Activated CD8-positive, alpha-beta memory T cell treated with anti-CD3 and anti-CD28 coated beads, Interleukin-2, amount 50 U/mL, for 1 hour (primary cell): ENCODE results near the gene DENND1A.
"Not testable (repeated sequence)": the region's sequence is repeated elsewhere in the genome, so short reads cannot be mapped to it uniquely, and the experiment has no call there.

Source experiments
- DNase-seq: peaks from one replicate; pipeline ENCODE4 v3.0.0-alpha.2; 2020; ENCODE audit errors: extremely low read depth

Gene DENND1A

DNA sequence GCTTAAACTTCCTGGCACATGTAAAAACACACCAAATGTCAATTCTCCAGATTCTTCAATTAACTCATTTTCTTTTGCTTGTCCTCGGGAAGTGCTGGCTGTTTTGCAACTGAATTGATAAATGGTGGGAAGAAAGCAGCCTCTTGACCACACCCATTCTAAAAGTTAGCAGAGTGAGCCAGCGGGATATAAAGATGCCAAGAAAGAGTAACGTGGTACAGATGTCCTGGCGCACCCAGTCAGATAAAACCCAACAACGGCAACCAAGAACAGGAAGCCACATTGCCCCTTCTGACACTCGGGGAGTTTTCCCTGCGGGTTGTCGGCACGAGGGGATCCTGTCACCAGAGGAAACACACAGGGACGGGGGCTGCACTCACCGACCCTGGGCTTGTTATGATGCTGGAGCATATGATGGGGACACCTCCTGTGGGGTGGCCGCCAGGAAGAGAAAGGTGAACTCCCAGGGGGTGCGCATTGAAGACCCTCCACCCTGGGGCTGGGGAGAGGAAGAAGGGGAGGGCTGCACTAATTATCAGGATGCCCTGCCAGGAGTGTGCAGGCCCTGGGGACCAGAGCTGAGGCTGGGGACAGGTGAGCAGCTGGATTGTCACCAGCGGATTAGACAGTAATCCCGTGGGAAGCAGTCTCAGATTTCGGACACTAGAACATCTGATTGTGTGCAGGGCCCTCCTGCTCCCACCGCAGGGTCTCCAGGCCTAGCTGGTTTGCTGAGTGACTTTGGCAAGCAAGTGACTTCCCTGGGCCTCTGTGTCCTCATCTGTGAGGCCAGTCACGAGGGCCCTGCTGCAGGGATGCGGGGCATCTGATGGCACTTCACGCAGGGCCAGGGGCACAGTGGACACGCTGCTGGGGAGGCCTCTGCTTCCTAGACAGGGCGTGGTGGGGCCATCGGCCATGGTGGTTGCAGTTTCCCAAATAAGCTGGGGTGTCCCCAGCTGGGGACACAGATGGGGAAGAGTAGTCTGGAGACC, 514.7 kb downstream of the DENND1A start:
- no peak for DNase-seq

DNA sequence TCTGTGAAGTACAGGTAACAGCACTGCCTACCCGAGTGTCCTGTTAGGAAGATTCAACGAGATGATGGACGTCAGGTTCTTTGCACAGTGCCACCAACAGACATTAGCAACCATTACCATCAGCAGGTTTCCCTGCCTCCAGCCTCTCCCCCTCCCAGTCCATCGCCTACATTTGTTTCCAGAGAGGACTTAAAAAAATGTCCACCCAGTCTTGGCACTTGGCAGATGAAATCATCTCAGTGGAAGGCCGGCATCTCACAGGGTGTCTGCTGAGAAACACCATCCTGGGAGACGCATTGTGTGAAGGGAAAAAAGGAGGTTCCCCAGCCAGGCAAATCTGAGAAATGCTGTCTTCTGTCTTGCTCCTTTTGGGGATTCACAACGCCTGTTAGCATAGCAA, 515.7 kb downstream of the DENND1A start:
- DNase-seq, result no peak

DNA sequence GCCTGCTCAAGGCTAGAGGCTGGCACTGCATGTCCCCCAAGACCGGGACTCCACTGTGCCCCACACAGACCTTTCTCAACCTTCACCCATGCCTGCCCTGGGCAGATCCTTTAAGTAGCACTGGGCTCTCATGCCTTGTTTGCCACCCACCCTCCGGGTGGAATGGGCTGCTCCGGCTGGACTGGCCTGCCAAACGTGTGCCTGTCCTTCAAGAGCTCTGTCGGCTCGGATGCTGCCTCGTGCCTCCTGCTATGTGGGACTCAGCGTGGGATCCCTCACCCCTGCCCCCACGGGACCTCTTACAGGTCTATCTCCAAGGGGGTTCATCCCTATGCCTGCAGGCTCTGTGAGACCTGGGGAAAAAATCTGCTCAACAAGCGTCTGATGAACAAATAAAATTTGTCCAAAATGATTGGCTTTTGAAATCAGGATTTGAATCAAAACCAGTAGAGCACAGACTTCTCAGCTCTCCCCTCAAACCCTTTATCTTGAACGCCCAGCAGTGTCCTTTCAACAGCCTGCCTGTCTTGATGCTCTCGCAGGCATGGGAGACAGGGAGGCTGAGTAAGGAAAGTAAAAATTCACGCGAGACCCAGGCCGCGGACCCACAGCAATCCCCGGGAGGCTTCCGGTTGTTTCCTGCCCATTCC, 517.6 kb downstream of the DENND1A start:
- no peak for DNase-seq

DNA sequence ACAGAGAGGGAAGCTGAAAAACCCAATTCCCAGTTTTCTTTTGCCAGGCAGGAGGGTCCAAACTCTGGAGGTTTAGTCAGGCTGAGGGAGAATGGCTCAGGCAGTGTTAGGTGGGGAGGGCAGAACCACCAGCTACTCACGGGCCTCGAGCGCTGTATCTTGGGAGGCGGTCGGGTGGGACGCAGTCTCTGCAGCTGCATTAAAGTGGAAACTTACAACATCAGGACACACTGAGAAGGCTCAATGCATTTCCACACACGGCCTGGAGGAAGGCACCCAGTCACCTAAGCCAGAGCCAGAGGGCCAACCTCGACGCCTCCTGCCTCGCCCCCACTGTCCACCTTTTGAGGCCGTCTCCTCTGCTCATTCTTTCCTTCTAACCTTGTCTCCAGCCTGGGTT, 518.3 kb downstream of the DENND1A start:
- no peak for DNase-seq

DNA sequence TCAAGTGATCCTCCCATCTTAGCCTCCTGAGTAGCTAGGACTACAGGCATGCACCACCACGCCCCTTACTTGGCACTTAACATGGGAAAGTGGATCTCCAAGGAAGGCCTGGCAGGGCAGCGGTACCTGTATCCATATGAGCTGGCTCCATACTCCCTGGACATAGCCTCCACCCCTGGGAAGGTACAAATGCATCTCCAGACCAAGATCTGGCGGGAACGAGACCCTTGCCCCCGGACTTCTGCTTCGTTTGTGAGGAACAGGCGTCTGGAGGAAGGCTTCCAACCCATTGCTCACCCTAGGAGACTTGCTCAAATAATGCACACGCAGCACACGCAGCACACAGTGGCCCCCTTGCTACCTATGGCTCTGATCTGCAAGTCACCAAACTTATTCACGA, 518.7 kb downstream of the DENND1A start:
- DNase-seq, result no peak

DNA sequence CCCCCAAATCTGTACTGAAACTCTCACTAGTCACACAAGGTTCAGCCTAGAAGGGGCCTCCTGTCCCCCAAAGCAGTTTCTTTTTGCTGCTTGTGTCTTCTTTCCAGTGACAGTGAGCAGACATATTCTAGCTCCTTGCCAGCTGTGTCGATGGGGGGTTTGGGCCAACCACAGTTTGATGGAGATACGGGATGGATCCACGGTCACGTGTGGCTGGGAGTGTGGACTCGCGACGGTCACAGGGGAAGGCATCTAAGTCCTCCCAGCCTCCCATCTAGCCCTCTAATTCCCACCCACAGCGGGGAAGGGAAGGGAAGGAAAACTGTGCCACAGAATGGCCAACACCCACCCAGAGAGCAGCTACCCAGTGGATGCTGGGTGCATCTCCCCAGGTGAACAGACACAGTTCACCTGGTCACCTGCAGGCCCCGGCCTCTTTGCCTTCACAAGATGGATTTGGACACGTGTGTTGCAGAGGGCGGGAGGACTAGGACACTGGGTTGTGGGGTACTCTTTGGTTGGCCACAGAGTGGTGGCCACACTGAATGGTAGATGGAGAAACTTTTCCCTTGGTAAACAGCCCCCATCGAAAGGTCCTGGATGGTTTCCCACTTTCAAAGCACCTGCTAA, 519.5 kb downstream of the DENND1A start:
- no peak for DNase-seq

DNA sequence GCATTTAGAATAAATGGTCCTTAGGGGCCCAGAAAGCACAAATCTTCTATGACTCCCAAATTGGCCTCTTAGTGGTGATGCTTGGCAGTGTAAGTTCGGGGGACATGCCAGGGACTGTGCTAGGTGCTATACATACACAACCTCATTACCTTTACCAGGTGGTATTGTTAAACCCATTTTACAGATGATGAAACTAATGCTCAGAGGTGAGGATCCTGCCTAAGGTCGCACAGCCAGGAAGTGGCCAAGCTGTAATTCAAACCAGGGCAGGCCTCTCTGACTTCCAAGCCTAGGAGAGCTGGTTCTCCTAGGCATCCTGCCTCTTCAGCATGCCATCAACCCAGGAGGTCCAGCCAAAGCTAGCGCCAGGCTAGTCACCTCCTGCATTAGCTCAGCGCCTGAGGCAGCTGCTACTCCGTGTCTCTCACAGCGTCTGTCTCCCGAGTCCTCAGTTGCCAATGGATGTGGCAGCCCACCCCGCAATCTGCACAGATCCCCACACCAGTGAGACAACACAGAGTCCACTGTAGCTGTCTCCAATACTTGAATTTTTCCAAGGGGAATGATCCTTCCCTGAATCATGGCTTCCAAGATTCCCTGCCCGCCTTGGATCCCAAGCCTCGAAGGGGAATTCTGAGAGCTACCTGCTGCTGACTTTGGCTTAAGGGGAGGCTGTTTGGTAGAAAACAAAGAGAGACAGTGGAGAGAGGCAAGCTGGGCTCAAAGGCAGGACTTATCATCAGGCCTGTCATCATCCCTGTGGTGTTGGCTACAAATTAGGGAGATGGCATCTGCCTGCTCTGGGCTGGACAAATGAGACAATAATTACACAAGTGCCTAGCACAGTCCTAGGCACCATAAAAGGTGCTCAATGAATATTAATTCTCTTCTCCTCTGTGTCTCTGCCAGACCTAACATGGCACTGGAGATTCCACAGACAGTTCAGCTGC, 521.3 kb downstream of the DENND1A start:
- DNase-seq, result no peak

DNA sequence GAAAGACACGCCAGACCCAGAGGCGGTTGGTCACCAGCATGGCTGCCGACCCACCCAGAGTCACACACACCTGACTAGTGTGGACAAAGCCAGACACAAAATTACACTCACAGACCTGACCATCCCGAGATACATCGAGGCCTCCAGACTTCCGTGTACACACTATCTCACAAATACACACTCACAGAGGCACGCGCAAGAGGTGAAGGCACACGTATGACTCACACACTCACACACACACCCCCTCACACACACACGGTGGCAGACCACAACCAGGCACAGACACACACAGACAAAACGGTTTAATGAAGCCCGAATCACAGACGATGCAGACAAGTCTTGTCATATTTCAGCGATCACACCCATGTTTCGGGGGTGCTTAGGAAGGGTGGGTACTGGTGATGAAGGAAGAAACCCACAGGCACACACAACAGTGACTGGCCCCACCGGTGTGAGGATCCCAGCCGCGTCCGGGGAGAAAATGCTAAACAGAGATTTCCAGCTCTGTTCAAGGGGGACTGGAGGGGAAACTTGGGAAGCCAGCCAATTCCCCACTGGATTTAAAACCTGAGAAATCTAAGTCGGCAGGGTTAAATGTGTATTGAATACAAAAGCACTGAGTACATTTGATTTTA, 522.6 kb downstream of the DENND1A start:
- no peak for DNase-seq

DNA sequence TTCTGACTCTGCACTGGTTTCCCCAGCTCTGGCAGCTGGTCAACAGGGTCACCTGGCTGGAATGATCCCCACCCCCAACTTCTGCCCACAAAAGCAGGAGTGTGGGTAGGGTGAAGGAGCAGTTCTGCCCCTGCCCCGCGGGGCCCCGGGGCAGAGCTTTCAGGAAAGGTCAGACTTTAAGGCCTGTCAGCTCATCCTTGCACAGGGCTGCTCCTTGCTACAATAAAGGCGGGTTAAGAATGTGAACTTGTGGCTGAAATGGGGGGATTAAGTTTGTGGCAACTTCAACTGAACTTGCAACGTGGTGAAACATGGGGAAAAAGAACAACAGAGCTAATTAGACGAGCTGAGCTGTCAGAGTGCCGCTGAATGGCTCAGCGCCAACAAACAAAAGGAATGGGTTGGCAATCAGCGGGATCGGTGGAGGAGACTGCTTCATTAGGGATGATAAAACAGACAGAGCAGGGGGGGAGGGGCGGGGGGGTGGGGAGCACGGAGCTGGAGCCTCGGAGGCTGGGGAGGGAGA, 523.2 kb downstream of the DENND1A start:
- DNase-seq, result no peak

DNA sequence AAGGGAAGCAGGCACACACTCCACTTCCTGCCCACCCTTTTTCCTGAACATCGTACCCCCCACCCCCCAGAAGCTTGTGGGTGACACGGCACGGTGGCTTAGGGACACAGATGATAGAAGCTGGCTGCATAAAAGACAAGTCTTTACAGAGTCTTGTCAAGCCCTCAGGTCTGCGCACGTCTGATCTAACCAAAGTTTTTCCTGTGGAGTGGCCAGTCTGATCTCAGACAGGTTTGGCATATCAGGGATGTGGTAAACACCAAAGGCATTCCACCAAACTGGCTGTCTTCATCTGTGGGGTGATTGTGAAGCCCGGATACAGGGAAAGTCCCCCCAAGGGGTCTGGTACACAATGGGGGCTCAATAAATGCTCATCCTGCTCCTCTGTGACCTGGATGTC, 523.9 kb downstream of the DENND1A start:
- no peak for DNase-seq

DNA sequence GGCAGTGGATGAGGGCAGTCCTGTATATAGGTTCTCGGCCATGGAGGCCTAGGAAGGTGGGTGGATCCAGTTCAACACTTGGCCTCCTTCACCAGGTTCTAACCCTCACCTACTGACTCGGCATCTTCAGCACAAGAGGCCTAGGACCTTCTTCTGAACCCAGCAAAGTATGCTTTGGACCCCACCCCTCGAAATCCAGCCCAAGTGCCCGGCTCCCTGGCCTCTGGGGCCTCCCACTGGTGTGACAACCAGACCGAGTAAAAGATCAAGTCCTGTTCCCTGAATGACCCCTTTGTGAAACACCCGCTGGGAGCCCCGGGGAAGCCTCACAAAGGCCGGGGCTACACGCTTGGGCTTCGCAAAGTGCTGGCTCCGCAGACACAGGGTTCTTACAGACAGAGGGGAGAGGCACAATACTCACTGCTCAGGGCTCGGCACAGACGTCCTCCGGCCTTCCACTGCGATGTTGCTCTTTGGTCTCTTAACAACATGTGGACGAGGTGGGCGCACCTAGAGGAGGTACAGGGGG, 526.9 kb downstream of the DENND1A start:
- no peak for DNase-seq

GRCh38 chr9:123401879-123402513, 527.9 kb downstream of the DENND1A start:
- DNase-seq, result no peak

GRCh38 chr9:123400926-123401503, 528.9 kb downstream of the DENND1A start:
- DNase-seq, result no peak

DNA sequence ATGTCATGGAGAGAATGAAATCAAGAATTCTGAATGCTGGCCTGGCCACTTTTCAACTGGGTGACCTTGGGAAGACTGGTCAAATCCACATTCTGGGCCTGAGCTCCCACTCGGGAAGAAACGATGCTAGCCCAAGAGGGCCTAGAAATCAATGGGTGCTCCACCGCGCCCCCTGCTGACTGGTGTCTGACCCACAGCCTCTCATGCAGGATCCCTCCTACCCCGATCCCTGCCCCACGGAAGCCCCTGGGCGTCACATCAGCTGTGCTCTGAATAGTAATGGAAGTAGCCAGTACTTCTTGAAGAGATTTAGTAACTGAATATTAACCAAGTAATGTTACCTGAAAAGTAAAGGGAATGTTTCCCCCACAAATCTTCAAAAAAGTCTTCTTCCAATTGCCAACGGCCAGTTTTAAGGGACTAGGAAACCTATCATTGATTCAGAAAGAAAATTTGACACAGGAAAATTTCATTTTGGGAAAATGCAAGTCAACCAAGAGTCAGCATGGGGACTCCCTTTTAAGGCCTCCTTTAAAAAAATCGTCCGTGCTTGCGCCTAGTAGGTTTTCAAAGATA, 530.0 kb downstream of the DENND1A start:
- DNase-seq, result no peak

- not testable (repeated sequence) for DNase-seq
Observed at GRCh38 chr9:123398938-123399337, 531.0 kb downstream of the DENND1A start.

GRCh38 chr9:123397975-123398374, 532.0 kb downstream of the DENND1A start:
- no peak for DNase-seq

DNA sequence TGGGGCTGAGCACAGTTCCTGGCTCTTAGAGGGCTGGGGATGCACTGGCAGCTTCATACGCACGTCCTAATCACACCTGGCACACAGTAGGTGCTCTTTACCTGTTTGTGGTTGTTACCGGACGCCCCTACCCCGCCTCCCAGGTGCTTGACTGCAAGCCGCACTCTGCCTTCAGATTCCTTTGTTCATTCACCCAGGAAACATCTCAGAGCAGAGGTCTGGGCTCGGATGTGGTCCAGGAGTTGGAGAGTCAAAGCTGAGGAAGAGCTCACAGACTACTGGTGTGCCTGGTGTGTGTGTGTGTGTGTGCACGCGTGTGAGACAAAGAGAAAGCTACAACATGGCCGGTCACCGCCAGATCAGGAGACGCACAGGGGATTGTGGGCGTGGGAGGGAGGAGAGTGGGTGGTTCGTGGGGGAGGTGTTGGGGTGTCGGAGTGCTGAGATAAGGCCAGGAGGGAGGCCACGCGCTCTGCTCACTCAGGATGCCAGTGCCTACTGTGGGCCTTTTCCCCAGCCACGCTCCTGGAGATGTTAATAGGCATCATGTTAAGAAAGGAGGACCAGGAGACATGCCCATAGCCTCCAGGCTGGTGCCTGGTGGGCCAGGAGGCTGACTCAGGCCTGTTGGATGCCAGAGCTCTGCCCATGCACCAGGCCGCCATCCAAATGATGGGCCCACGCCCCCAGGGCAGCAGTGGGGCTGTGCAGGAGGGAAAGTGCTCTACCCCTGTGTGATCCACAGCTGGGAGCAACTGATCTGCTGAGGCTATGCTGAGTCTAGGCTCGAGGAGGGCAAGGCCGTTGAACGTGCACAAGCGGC, 534.0 kb downstream of the DENND1A start:
- no peak for DNase-seq

DNA sequence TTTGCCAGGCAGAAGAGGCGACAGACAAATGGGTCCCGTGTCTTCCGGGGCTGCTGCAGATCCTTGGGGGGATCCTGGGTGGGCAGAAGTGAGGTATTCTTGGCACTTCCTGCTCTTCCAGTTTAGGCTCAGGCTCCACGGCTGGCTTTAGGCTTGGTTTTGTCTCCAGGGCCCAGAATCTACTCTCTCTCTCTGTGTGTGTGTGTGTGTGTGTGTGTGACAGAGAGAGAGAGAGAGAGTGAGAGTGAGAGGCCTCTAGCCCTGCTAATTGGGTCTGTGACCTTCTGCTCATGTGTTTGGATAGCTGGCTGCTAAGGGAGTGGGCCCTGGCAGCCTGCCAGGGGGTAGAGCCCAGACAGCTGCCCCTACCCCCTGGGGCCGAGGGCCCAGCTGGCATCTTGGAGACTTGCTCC, 534.6 kb downstream of the DENND1A start:
- DNase-seq, result no peak
